GM19023 (cell line): ENCODE measurements around the gene MEIOB.
"Not testable (repeated sequence)": the region's sequence is repeated elsewhere in the genome, so short reads cannot be mapped to it uniquely, and the experiment has no call there.

ENCODE experiments used
- ATAC-seq: cut with Tn5 transposase; IDR thresholded peaks from one replicate; pipeline ENCODE4 v1.9.1; 2021; ENCODE audit warnings: mild to moderate bottlenecking, moderate library complexity; ENCODE audit not compliant: unreplicated experiment

MEIOB gene

DNA sequence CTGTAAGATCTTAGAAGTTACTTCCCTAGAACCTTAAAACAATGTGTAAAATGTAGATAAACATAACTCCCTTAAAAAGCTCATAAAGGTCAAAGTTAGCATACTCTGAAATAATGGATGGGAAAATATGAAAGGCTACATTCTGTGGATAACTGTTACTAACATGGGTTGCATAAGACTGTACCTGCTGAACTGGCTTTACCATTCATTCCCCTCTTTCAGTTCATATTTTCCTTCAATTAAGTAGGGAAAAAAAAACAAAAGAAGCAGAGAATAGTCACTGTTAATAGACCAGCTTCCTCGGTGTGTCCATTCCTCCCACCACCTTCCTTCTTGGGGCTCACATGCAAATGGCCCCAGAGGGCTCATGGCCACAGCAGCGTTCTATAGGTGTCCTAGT, 7.5 kb upstream of the MEIOB start:
- no peak for ATAC-seq

- no peak for ATAC-seq
These were observed 6.3 kb upstream of the MEIOB start for GRCh38 chr16:1878256-1878655.

GRCh38 chr16:1877804-1878203, 5.8 kb upstream of the MEIOB start:
- no peak for ATAC-seq

DNA sequence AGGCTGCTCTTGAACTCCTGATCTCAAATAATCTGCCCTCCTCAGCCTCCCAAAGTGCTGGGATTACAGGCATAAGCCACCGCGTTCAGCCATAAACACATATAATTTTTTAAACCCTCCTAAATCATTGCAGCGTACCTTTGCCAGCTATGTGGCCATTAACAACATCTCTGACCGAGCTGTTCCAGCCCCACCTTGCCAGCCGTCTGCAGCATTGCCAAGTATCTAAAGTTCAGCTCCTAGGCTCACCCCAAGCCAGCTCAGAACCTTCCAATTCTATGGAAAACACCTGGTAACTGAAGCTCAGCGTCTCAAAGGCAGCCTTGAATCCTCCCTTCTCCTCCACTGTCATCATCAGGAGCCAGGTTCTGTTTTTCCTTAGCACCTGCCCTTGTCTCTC, 5.1 kb upstream of the MEIOB start:
- no peak for ATAC-seq

GRCh38 chr16:1876468-1876867, 4.5 kb upstream of the MEIOB start:
- no peak for ATAC-seq

DNA sequence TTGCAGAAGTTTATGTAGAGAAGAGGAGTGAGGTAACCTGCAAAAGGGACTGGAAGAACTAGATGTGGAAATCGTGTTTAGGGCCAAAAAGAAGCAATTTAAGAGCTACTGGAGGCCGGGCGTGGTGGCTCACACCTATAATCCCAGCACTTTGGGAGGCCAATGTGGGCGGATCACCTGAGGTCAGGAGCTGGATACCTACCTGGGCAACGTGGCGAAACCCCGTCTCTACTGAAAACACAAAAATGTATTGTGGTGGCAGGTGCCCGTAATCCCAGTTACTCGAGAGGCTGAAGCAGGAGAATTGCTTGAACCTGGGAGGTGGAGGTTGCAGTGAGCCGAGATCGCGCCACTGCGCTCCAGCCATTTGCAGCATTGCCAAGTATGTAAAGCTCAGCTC, 4.1 kb upstream of the MEIOB start:
- ATAC-seq, result not testable (repeated sequence)

- ATAC-seq, result no peak
These were observed 2.9 kb upstream of the MEIOB start for GRCh38 chr16:1874854-1875253.

- ATAC-seq, result no peak
These were observed 1.4 kb downstream of the MEIOB start for GRCh38 chr16:1870365-1871082.

- no peak for ATAC-seq
These were observed 5.9 kb downstream of the MEIOB start for GRCh38 chr16:1865902-1866690.

- no peak for ATAC-seq
These were observed 8.1 kb downstream of the MEIOB start for GRCh38 chr16:1863681-1864460.

DNA sequence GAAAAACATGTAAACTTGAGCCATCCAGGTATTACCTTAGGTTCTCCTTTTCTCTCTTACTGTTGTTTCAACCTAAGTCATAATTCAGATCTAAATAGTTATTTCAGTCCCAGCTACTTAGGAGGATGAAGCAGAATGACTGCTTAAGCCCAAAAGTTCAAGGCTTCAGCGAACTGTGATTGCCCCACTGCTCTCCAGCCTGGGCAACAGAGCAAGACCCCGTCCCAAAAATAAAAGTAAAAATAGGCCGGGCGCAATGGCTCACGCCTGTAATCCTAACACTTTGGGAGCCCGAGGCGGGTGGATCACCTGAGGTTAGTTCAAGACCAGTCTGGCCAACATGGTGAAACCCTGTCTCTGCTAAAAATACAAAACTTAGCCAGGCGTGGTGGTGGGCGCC, 9.6 kb downstream of the MEIOB start:
- ATAC-seq, result no peak

DNA sequence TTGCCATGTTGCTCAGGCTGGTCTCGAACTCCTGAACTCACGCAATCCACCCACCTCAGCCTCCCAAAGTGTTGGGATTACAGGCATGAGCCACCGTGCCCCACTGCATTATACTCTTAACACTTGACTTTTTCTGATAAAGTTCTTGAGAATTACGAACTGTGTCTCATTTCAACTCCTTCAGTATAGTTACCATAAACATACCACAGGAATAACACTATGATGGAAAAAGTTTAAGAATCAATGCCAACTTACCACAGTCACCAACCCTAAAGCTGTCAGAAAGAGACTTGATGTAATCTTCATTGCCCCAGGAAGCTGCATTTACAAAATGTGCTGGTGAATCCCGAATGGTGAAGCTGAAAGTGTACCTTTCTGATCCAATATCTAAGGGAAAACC, 10.2 kb downstream of the MEIOB start:
- no peak for ATAC-seq

DNA sequence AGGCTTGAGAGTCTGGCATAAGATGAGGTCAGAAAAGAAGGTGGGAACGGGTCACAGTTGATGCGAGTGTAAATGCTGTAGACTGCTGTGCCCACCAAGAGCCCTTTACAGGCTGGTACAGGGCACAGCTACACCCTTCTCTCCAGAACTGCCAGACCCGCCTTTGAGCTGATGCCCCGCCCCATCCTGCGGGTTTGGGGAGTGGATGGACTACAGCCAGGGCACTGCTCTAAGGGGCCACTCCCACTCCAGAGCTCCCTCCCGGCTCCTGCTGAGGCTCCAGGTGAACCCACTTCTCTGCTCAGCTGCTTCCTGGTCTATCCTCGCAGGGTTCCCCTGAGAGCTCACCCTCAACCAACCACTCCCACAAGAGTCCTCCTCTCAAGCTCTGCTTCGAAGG, 12.3 kb downstream of the MEIOB start:
- ATAC-seq, result no peak

GRCh38 chr16:1858189-1858865, 13.6 kb downstream of the MEIOB start:
- no peak for ATAC-seq

DNA sequence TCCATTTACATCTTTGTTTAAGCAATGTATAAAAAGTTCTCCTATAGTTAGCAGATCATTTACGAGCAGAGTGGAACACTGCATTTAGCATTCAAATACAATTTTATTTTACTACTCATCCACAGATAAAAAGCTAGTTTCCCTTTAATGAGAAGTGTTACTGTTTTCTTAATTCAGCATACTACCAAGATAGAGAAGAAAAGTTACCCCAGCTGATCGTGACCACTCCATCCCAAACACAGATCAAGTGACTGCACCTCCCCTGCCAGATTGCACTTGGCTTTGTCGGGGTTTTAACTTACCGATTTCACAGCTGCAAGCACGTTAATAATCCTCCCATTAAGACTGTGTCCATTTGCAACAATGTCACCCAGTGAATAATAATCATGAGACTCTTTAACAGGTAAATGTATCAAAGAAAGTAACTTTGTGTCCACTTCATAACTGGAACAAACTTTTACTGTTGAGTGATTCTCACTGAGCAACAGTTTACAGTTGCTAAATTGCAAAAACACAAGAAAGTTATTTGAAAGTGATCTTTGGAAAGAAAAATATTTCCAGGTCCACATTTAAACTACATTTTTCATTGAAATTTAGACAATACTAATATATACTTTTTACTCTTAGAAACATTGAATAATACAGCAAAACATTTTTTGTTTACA, 14.4 kb downstream of the MEIOB start:
- no peak for ATAC-seq

GRCh38 chr16:1851793-1852192, 20.2 kb downstream of the MEIOB start:
- ATAC-seq, result no peak

DNA sequence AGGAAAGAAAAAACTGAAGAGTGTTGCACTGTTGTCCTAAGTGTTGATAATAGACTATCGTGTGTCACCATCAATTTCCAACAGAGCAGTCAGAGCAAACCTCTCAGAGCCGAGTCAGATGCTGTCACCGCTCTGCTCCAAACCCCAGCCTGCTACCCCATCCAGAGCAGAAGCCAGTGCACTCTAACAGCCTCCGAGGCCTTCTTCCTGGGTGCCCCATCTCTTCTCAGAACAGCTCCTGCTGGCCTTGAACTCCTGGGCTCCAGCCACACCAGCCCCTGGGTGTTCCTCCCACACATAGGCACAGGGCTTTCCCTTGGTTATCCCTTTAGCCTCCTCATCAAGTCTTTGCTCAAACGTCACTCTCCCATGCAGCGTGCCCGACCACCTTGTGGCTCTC, 21.0 kb downstream of the MEIOB start:
- no peak for ATAC-seq

DNA sequence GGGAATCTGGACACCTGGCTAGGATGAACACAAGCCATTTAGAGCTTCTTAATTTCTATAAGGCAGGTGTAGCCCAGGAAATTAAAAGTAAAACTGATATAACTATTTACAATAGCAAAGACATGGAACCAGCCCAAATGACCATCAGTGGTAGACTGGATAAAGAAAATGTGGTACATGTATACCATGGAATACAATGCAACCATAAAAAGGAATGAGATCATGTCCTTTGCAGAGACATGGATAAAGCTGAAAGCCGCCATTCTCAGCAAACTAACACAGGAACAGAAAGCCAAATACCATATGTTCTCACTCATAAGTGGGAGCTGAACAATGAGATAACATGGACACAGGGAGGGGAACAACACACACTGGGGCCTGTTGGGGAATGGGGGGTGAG, 25.5 kb downstream of the MEIOB start:
- no peak for ATAC-seq

GRCh38 chr16:1845985-1846384, 26.0 kb downstream of the MEIOB start:
- no peak for ATAC-seq

- ATAC-seq, result no peak
These were observed 32.4 kb downstream of the MEIOB start for GRCh38 chr16:1839554-1839953.

- ATAC-seq, result no peak
These were observed 37.9 kb downstream of the MEIOB start for GRCh38 chr16:1834096-1834495.
